A549 (cell line): Measurements from ENCODE around the gene KCNMB1.

Experiments used
- CHD4 ChIP-seq: fragments of 200-600 bp; sonication (generic); IDR thresholded peaks from 2 replicates; pipeline ENCODE4 v1.6.1; 2016; ENCODE audit warnings: antibody characterized with exemption, mild to moderate bottlenecking, borderline replicate concordance
- HOXA7 ChIP-seq: fragments of 250-450 bp; sonication (Bioruptor Pico); IDR thresholded peaks from 2 replicates; pipeline ENCODE4 v1.5.0; 2020; ENCODE audit warnings: mild to moderate bottlenecking, moderate library complexity
- JUNB ChIP-seq: fragments of >200 bp; sonication (Bioruptor Twin); formaldehyde crosslinking; IDR thresholded peaks from 2 replicates; pipeline ENCODE4 v1.6.1; 2016
- KDM5A ChIP-seq: fragments of 200-600 bp; sonication (generic); IDR thresholded peaks from 2 replicates; pipeline ENCODE4 v1.6.1; 2016; ENCODE audit warnings: antibody characterized with exemption, mild to moderate bottlenecking
- MAZ ChIP-seq: fragments of 150-350 bp; IDR thresholded peaks from 2 replicates; pipeline ENCODE4 v1.6.1; 2014; ENCODE audit warnings: antibody characterized with exemption, low read depth, low read length, borderline replicate concordance
- MYC ChIP-seq: IDR thresholded peaks from 2 replicates; pipeline ENCODE4 v1.6.1; 2012; ENCODE audit warnings: mild to moderate bottlenecking, inconsistent platforms, low read length, improper control_type of control experiment, borderline replicate concordance
- POLR2A ChIP-seq: IDR thresholded peaks from 2 replicates; pipeline ENCODE4 v1.6.1; 2012; ENCODE audit warnings: mild to moderate bottlenecking, low read length
- RFX5 ChIP-seq: fragments of 450-650 bp; IDR thresholded peaks from 2 replicates; pipeline ENCODE4 v1.7.1; 2014; ENCODE audit warnings: antibody characterized with exemption, mild to moderate bottlenecking, moderate library complexity
- TF ChIP-seq, protein P1 (sequence below): fragments of 200-600 bp; sonication (generic); IDR thresholded peaks from 2 replicates; pipeline ENCODE4 v1.6.1; 2016; ENCODE audit warnings: antibody characterized with exemption, mild to moderate bottlenecking, moderate library complexity
- TF ChIP-seq, protein P2 (sequence below): fragments of >200 bp; sonication (Bioruptor Twin); formaldehyde crosslinking; IDR thresholded peaks from 3 replicates; pipeline ENCODE4 v1.5.1; 2016
- TF ChIP-seq, protein P3 (sequence below): IDR thresholded peaks from 2 replicates; pipeline ENCODE4 v1.6.1; 2012

DNA sequence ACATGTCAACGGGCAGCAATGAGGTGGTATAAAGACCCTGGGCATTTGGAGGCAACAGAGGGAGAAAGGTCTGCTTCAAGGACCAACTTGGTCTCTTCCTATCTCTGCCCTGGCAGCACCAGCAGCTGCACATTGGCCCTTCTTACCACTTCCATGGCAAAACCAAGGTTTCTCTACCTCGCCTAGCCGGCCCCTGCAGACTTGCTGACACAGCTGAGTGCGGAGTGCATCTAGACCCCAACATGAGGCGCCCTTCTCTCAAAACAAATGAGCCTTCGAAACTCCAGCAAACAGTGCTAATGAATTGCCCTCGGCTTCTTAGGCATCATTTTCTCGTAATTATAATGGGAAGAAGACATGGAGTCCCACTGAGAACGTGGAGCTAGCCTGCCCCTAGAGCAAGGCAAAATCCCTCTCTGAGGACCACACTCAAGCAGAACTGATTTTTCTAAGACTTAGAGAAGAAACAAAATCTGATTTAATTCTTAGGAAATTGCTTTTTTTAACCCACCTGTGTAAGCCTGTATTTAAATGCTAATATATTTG is 42.1 kb downstream of the KCNMB1 start:
- no peak for TF ChIP-seq POLR2A
- no peak for TF ChIP-seq JUNB
- no peak for TF ChIP-seq KDM5A
- TF ChIP-seq, protein P1, sequence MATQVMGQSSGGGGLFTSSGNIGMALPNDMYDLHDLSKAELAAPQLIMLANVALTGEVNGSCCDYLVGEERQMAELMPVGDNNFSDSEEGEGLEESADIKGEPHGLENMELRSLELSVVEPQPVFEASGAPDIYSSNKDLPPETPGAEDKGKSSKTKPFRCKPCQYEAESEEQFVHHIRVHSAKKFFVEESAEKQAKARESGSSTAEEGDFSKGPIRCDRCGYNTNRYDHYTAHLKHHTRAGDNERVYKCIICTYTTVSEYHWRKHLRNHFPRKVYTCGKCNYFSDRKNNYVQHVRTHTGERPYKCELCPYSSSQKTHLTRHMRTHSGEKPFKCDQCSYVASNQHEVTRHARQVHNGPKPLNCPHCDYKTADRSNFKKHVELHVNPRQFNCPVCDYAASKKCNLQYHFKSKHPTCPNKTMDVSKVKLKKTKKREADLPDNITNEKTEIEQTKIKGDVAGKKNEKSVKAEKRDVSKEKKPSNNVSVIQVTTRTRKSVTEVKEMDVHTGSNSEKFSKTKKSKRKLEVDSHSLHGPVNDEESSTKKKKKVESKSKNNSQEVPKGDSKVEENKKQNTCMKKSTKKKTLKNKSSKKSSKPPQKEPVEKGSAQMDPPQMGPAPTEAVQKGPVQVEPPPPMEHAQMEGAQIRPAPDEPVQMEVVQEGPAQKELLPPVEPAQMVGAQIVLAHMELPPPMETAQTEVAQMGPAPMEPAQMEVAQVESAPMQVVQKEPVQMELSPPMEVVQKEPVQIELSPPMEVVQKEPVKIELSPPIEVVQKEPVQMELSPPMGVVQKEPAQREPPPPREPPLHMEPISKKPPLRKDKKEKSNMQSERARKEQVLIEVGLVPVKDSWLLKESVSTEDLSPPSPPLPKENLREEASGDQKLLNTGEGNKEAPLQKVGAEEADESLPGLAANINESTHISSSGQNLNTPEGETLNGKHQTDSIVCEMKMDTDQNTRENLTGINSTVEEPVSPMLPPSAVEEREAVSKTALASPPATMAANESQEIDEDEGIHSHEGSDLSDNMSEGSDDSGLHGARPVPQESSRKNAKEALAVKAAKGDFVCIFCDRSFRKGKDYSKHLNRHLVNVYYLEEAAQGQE, result no peak
- TF ChIP-seq HOXA7 (CRISPR knock-in tag), result no peak
- TF ChIP-seq, protein P2, sequence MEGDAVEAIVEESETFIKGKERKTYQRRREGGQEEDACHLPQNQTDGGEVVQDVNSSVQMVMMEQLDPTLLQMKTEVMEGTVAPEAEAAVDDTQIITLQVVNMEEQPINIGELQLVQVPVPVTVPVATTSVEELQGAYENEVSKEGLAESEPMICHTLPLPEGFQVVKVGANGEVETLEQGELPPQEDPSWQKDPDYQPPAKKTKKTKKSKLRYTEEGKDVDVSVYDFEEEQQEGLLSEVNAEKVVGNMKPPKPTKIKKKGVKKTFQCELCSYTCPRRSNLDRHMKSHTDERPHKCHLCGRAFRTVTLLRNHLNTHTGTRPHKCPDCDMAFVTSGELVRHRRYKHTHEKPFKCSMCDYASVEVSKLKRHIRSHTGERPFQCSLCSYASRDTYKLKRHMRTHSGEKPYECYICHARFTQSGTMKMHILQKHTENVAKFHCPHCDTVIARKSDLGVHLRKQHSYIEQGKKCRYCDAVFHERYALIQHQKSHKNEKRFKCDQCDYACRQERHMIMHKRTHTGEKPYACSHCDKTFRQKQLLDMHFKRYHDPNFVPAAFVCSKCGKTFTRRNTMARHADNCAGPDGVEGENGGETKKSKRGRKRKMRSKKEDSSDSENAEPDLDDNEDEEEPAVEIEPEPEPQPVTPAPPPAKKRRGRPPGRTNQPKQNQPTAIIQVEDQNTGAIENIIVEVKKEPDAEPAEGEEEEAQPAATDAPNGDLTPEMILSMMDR, result no peak
- TF ChIP-seq CHD4, result no peak
- TF ChIP-seq RFX5, result no peak
- TF ChIP-seq, protein P3, sequence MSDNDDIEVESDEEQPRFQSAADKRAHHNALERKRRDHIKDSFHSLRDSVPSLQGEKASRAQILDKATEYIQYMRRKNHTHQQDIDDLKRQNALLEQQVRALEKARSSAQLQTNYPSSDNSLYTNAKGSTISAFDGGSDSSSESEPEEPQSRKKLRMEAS, result no peak
- TF ChIP-seq MYC, result no peak
- TF ChIP-seq MAZ, result no peak
